Small intestine (tissue), 7 donors: ENCODE measurements around the gene FIBIN. TPM values are rescaled to one million over a fixed set of nuclear protein-coding genes. Genes with fewer than 3 reads are reported as not detected.

Experiments
- DNase-seq, 2 donors: peaks; one replicate each; pipeline versions ENCODE4 v3.0.0 to v3.0.0-alpha.2; 2013
- FAIRE-seq: peaks from 2 replicates; lab custom pipeline; 2012; peaks lifted over from hg19 to GRCh38; lab: Jason Lieb, UNC
- H3K27ac ChIP-seq, 3 donors: one replicate each; pipeline ENCODE4 v1.5.1; 2013; ENCODE audit warnings: low read length in 2 of 3, mild to moderate bottlenecking in 2 of 3, control low read depth in 1 of 3, inconsistent platforms in 1 of 3, low read depth in 1 of 3, moderate library complexity in 1 of 3
- H3K27me3 ChIP-seq, 3 donors: one replicate each; pipeline ENCODE4 v1.6.1; 2013; ENCODE audit warnings: low read length in 3 of 3, inconsistent platforms in 1 of 3; ENCODE audit not compliant: control insufficient read depth in 3 of 3, insufficient read depth in 3 of 3
- H3K36me3 ChIP-seq, 3 donors: one replicate each; pipeline ENCODE4 v1.6.1; 2013; ENCODE audit warnings: low read length in 3 of 3, inconsistent platforms in 1 of 3, low read depth in 1 of 3, mild to moderate bottlenecking in 1 of 3, moderate library complexity in 1 of 3; ENCODE audit not compliant: control insufficient read depth in 3 of 3, insufficient read depth in 2 of 3
- H3K4me1 ChIP-seq, 3 donors: one replicate each; pipeline ENCODE4 v1.6.1; 2013; ENCODE audit warnings: low read length in 2 of 3, inconsistent platforms in 1 of 3, low read depth in 1 of 3, mild to moderate bottlenecking in 1 of 3, moderate library complexity in 1 of 3; ENCODE audit not compliant: control insufficient read depth in 3 of 3, insufficient read depth in 2 of 3
- H3K4me3 ChIP-seq, 3 donors: one replicate each; pipeline ENCODE4 v1.5.1; 2013; ENCODE audit warnings: low read length in 3 of 3, control low read depth in 1 of 3, inconsistent platforms in 1 of 3, low read depth in 1 of 3, mild to moderate bottlenecking in 1 of 3, moderate library complexity in 1 of 3
- H3K9me3 ChIP-seq, 2 donors: one replicate each; pipeline ENCODE4 v1.6.1; 2013; ENCODE audit warnings: low read depth in 1 of 2, low read length in 1 of 2; ENCODE audit not compliant: control insufficient read depth in 2 of 2, insufficient read depth in 1 of 2
- WGBS, 3 donors: extraction: QIAGEN DNeasy Blood & Tissue Kit; methylation state at CpG; one replicate each; pipeline ENCODE4 v1.1.7; 2013; 5-methylcytosine and 5-hydroxymethylcytosine counted together
- polyA plus RNA-seq, 4 donors: library from polyadenylated mRNA; stranded (reverse) in 3 of 4; unstranded in 1 of 4; fragments of 200-250 nt in 3 of 4; fragments of 120-200 nt in 1 of 4; gene quantifications; one replicate each; pipeline versions ENCODE4 v1.2.1 to v1.2.3, GENCODE V29; 2013
- donor health status: healthy with polysubstance abuse.
- donor health status: control.
- donor health status: control.
- donor health status: Bipolar disorder and iron deficiency.
- donor health status: healthy.

The FIBIN gene
- polyA plus RNA-seq, 4 donors: 6.1 to 15.5 TPM; not detected in 2

DNA sequence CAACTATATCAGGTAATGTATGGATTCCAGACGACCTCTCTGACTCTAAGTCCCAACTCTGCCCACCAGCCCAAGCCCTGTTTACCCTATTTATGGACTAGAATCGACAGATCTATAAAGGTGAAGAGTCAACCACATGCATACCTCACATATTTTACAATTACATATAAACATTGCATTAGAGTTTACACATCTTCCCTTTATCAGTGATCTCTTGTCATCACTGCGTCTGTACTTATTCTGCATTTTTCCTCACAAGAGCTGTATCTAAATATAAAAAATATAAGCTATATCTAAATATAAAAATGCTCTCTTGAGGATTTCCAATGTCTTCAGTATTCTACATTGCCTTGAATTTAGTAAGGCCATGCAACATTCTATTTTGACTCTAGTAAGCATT lies 8.5 kb downstream of the FIBIN start:
- no peak for FAIRE-seq
- no peak for DNase-seq
- WGBS, 3 donors: 40 to 59% (median 43%) methylated on average over 3 of the region's 3 CpGs
- Histone ChIP-seq H3K27me3 (no peaks in the 10 kb centered on the region), H3K4me3 (no peak overlapping the region), H3K27ac (no peak overlapping the region), H3K4me1 (no peaks in the 10 kb centered on the region), H3K9me3 (no peaks in the 10 kb centered on the region), H3K36me3 (no peaks in the 10 kb centered on the region)

DNA sequence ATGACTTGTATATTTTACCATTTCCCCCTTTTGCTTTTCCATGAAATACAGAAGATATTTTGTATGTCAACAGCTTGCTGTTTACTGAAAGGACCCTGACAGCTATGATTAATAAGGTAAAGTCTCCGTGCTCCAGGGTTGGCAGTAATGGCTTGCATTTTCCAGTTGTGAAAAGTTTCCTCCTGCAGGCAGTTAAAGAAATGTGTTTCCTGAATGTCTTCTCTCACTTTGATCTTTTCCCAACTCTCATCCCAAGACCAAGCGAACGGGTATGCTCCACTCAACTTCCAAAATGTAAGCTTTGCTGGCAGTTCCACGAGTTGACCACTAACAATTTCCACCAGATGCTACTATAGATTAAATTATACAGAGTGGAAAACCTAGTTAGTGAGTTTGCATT lies 8.9 kb downstream of the FIBIN start:
- Histone ChIP-seq H3K36me3 (no peaks in the 10 kb centered on the region), H3K4me1 (no peaks in the 10 kb centered on the region), H3K27ac (no peak overlapping the region), H3K4me3 (no peak overlapping the region), H3K9me3 (no peaks in the 10 kb centered on the region), H3K27me3 (no peaks in the 10 kb centered on the region)
- DNase-seq (no peak), FAIRE-seq (no peak)
- WGBS, 3 donors: 39 to 50% (median 45%) methylated on average over 4 of the region's 4 CpGs

DNA sequence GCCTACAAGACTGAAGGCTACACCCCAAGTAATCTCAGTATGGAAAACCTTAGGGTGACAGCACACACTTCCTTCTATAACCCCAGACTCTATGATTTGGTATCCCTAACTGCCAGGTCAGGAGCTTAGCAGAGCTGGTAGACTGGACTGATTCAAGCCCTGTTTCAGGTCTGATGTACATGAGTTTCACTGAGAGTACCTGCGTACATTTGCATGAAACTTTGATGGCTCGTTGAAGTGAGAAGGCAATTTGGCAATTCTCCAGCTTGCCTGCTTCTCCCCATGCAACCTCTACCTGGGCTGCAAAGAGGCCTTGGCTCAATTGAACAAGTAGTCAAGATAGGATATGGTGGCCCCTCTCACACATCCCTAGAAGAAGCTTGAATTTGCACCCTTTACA lies 10.2 kb downstream of the FIBIN start:
- FAIRE-seq (no peak), DNase-seq (no peak)
- Histone ChIP-seq H3K27me3 (no peaks in the 10 kb centered on the region), H3K9me3 (no peaks in the 10 kb centered on the region), H3K4me1 (no peaks in the 10 kb centered on the region), H3K27ac (no peak overlapping the region), H3K4me3 (no peak overlapping the region), H3K36me3 (no peaks in the 10 kb centered on the region)
- 68 to 84% (median 79%) methylated on average over 2 of the region's 2 CpGs for WGBS, 3 donors

DNA sequence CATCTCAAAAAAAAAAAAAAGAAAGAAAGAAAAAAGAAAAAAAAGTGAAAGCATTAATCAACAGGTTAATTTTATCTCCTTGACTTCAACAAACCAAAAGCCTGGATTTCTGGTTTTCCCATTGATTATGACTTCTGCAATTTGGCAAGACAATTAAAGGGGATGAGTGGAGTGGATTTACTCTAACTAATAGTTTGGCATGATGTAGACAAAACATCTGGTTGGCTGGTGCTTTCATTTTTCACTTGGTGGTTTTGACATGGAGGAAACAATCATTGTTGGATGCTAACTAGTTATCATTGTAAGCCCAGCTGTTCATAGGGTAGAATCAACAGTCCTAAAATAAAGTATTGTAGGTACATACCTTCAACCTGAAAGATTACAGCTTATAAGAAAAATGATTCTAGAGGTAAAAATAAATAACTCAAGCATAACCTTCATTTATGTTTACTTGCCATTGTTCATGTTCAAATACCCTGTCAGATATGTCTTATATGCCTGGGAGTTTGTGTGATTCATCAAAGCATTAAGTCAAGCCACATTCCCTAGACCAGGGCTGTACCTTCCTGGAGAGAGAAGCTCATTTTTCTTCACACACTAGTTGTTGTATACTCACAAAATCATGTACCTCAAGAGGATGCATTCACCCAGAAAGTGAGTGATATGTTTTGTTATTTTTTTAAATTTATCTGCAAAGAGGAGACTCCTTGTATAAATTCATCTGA lies 15.1 kb downstream of the FIBIN start:
- Histone ChIP-seq H3K27me3 (no peaks in the 10 kb centered on the region), H3K4me1 (peaks cover 0 to 3% (median 0%) of the 10 kb centered on the region in 3 donors), H3K36me3 (no peaks in the 10 kb centered on the region), H3K9me3 (no peaks in the 10 kb centered on the region), H3K27ac (no peak overlapping the region), H3K4me3 (no peak overlapping the region)
- no peak for DNase-seq
- FAIRE-seq: no peak

DNA sequence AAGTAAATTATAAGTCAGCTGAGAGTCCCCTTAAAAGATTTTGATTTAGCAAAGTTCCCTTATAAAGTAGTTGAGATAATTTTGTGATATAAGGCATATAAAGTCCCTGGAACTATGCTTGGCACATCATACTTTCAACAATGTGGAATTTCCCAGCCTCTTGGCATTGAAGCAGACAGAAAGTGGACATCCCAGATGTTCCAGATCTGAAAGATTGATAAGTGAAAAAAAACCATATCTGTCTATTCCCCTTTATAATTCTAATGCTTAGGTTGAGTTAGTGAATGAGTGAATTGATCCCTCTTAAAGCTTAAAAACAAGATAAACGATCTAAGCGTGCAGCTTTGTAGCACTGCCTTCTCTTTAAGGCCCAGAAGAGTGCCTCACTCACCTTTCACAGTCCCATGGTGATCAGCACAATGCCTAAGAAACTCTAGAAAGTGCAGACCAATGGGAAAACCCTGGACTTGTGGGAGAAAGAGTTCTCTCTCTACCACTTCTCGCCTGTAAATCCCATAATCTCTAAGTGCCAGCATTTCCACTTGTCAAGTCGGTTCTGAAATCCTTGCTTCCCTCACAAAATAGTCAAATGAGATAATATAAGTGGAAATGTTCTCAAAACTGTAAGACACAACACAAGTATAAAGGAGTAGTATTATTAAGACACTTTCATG lies 17.8 kb downstream of the FIBIN start:
- DNase-seq: no peak
- Histone ChIP-seq H3K4me1 (peaks cover 0 to 3% (median 0%) of the 10 kb centered on the region in 3 donors), H3K27me3 (no peaks in the 10 kb centered on the region), H3K27ac (peak overlapping the region in 1 of 3 donors; percentile 39), H3K36me3 (no peaks in the 10 kb centered on the region), H3K4me3 (no peak overlapping the region), H3K9me3 (peaks cover 0 to under 1% of the 10 kb centered on the region in 2 donors)
- WGBS, 3 donors: 61 to 73% (median 66%) methylated on average over 4 of the region's 4 CpGs
- no peak for FAIRE-seq

DNA sequence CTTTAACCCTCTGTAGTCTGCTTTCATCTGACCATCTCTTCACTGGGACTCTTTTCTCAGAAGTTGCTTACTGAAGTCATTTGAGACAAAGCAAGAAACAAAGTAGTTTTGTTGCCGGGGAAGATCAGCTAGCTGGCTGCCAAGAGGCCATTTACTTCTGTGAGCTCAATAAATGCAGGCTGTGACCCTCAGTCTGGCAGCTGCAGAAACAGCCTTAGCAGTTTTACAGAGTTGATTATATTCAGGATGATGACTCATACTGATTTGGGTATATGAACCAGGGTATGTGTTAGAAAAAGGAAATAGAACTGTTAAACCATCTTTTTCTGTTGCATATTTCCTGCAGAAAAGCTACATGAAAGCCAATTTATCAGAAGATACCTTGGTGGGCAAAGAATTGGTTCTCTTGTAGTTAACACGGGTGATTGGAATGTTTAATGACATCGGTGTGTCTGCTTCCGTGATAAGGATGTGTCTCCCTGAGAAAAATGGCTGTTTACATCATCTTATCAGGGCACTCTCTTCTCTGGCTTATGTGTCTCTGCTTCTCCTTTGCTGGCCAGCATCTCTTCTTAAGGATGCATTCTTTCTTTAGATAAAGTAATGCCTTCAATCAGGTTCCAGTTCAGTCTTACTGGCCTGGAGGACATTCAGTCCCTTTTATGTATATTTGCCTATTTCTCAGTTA lies 18.5 kb downstream of the FIBIN start:
- H3K4me3 ChIP-seq: no peak overlapping the region
- H3K27ac ChIP-seq: peak overlapping the region in 1 of 3 donors; percentile 39
- peaks cover 0 to 4% of the 10 kb centered on the region in 2 donors for H3K9me3 ChIP-seq
- H3K4me1 ChIP-seq: peaks cover 0 to 3% (median 0%) of the 10 kb centered on the region in 3 donors
- FAIRE-seq: no peak
- peak in 1 of 2 donors; percentile 32 for DNase-seq
- 4 to 21% (median 19%) methylated on average over 4 of the region's 4 CpGs for WGBS, 3 donors
- no peaks in the 10 kb centered on the region for H3K36me3 ChIP-seq
- H3K27me3 ChIP-seq: no peaks in the 10 kb centered on the region

DNA sequence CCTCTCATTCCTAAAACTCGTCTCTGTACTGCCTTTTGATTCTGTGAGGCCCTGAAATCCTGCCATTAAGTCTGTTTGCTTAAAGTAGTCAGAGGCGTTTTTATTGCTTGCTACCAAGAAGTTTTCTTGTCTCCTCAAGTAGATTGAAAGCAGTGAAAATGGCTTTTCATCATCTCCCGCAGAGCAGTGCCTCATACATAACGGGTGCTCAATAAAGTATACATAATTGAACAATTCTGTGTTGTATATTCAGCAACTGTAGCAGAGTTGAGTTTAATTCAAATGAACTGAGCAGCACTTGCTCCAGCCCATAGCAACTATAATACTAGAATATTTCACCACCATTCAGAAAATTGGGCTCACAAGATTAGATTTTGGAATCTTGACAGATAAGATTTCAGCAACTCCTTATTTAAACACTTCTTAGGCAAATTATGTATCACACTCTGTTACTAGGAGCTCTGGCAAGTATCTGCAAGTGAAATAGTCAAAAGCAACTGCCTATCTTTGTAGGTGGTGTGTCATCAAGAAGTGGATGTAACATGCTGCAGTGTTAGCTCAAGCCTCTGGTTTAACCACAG lies 20.0 kb downstream of the FIBIN start:
- FAIRE-seq: no peak

DNA sequence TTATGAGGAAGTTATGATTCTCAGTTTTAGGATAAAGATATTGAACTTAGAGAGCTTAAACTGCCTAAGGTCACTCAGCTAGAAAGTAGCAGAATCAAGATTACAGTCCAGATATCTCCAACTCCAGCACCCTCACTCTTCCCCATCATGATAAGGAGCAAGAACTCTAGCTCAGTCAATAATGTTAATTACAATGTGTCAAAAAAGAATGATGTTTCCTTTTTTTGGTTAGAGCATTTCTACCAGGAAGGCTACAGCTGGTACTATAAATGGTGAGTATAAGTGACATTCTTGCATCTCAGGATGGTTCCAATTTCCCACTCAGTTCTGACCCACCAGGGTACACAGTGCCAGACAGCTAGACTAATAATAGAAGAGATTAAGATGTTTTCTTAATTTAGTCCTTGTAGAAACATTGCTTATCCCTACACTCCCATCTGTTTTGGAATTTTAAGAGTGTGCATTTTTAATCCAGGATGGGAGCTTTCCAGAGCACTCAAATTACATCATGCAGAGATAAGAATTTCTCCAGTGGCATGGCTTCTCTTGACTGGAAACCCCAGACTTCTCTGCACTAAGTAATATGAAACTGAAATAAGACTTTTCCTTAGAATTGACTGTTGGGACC lies 25.1 kb downstream of the FIBIN start:
- Histone ChIP-seq H3K4me3 (no peak overlapping the region), H3K4me1 (no peaks in the 10 kb centered on the region), H3K36me3 (no peaks in the 10 kb centered on the region), H3K27ac (no peak overlapping the region), H3K9me3 (peaks cover 0 to 4% of the 10 kb centered on the region in 2 donors), H3K27me3 (no peaks in the 10 kb centered on the region)
- FAIRE-seq: no peak
- DNase-seq: no peak

More for the DNA sequence above, 20.0 kb downstream of the FIBIN start:
- Histone ChIP-seq H3K4me1 (peaks cover 0 to 3% (median 0%) of the 10 kb centered on the region in 3 donors), H3K27ac (no peak overlapping the region), H3K9me3 (peaks cover 0 to 4% of the 10 kb centered on the region in 2 donors), H3K27me3 (no peaks in the 10 kb centered on the region), H3K4me3 (no peak overlapping the region), H3K36me3 (no peaks in the 10 kb centered on the region)
- no peak for DNase-seq
- WGBS, 3 donors: 41 to 48% (median 44%) methylated on average over 4 of the region's 4 CpGs
